ELR (cell line): ENCODE data around the gene KNSTRN.

Source experiments
- DNase-seq: peaks from one replicate; pipeline ENCODE4 v3.0.0-alpha.2; 2015; ENCODE audit warnings: low read depth

The KNSTRN gene

GRCh38 chr15:40435023-40435709, 52.6 kb downstream of the KNSTRN start:
- DNase-seq = no peak

- DNase-seq = no peak
Measured at GRCh38 chr15:40435710-40436089, 53.2 kb downstream of the KNSTRN start.

GRCh38 chr15:40436116-40436891, 53.8 kb downstream of the KNSTRN start:
- DNase-seq = no peak

GRCh38 chr15:40436892-40437751, 54.6 kb downstream of the KNSTRN start:
- DNase-seq = no peak

- no peak for DNase-seq
Measured at GRCh38 chr15:40437752-40438687, 55.5 kb downstream of the KNSTRN start.

GRCh38 chr15:40438712-40439111, 56.2 kb downstream of the KNSTRN start:
- no peak for DNase-seq

- no peak for DNase-seq
Measured at GRCh38 chr15:40439461-40439959, 57.0 kb downstream of the KNSTRN start.

- DNase-seq = peak; percentile 45
Measured at GRCh38 chr15:40439960-40440742, 57.6 kb downstream of the KNSTRN start.

GRCh38 chr15:40440743-40441564, 58.4 kb downstream of the KNSTRN start, which contains the start of gene BAHD1:
TSS of gene BAHD1 (plus strand) at chr15:40440953. CDS start at chr15:40458465, 17,512 bp downstream.
- peak; percentile 94 for DNase-seq

- DNase-seq = no peak
Measured at GRCh38 chr15:40441565-40442531, 59.3 kb downstream of the KNSTRN start.

- no peak for DNase-seq
Measured at GRCh38 chr15:40443255-40443654, 60.7 kb downstream of the KNSTRN start.

GRCh38 chr15:40443846-40444245, 61.3 kb downstream of the KNSTRN start:
- DNase-seq = no peak
